Measurements from ENCODE around the gene PDS5B.

DNA sequence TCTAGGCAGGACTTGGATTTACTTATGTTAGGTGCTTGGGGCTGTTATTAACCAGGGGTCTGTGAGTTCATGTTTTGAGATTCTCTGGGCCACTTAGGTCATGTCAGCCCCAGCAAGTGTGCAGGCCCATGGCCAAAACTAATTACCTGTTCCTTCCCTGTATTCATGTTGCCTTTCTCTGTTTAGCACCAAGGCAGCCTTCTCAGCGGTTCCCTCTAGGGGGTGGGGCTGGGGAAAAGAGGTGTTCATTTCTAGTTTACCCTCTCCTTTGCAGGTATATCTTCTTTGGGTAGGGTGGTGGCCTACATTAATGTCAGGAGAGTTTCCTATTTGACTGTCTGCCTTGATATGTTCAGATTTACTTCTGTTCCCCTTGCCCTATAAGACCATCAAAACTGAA is 61.7 kb downstream of the PDS5B start:
- TF ChIP-seq ATF3 (IDR thresholded peaks at IDR 0.05) (no peak), POLR2A (IDR thresholded peaks at IDR 0.05; ENCODE audit: borderline replicate concordance, extremely low read depth, insufficient read depth, insufficient read length) (no peak), SIN3A (IDR thresholded peaks at IDR 0.05; ENCODE audit: low read depth) (no peak), REST (IDR thresholded peaks at IDR 0.05; ENCODE audit: low read depth) (no peak), POLR2AphosphoS5 (IDR thresholded peaks at IDR 0.05; ENCODE audit: low read depth, low read length) (no peak), TCF7L2 (IDR thresholded peaks at IDR 0.05; ENCODE audit: borderline replicate concordance, extremely low read depth, insufficient read depth, insufficient read length) (no peak), SRF (IDR thresholded peaks at IDR 0.05; ENCODE audit: low read depth) (no peak)
- TF ChIP-seq, protein P1, sequence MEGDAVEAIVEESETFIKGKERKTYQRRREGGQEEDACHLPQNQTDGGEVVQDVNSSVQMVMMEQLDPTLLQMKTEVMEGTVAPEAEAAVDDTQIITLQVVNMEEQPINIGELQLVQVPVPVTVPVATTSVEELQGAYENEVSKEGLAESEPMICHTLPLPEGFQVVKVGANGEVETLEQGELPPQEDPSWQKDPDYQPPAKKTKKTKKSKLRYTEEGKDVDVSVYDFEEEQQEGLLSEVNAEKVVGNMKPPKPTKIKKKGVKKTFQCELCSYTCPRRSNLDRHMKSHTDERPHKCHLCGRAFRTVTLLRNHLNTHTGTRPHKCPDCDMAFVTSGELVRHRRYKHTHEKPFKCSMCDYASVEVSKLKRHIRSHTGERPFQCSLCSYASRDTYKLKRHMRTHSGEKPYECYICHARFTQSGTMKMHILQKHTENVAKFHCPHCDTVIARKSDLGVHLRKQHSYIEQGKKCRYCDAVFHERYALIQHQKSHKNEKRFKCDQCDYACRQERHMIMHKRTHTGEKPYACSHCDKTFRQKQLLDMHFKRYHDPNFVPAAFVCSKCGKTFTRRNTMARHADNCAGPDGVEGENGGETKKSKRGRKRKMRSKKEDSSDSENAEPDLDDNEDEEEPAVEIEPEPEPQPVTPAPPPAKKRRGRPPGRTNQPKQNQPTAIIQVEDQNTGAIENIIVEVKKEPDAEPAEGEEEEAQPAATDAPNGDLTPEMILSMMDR (IDR thresholded peaks at IDR 0.05 in 2 of 3, conservative IDR thresholded peaks at IDR 0.05 in 1 of 3; ENCODE audit: borderline replicate concordance in 1 of 3, insufficient read depth in 1 of 3, low read depth in 2 of 3, low read length in 2 of 3): 0 out of 6 replicates have a peak, but pooled peaks of 1 of the 3 experiments have one; percentile 19
- TF ChIP-seq, protein P2, sequence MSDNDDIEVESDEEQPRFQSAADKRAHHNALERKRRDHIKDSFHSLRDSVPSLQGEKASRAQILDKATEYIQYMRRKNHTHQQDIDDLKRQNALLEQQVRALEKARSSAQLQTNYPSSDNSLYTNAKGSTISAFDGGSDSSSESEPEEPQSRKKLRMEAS (IDR thresholded peaks at IDR 0.05): no peak

Measured in HCT116 (cell line).